Keratinocyte (primary cell): ENCODE measurements around the gene NUDT14. TPM values are rescaled to one million over a fixed set of nuclear protein-coding genes. Genes with fewer than 3 reads are reported as not detected.

Experiments
- DNase-seq: peaks from one replicate; pipeline ENCODE4 v3.0.0-alpha.2; 2011; ENCODE audit warnings: low read depth, missing footprints, low spot score
- FAIRE-seq: peaks from 2 replicates; lab custom pipeline; 2011; peaks lifted over from hg19 to GRCh38; lab: Jason Lieb, UNC
- H2AFZ ChIP-seq: 2 replicates; pipeline ENCODE4 v1.6.0; 2012; ENCODE audit warnings: low read length, control low read depth, inconsistent platforms; ENCODE audit not compliant: control insufficient read depth
- H3K27ac ChIP-seq: 2 replicates; pipeline ENCODE4 v1.5.1; 2011; ENCODE audit warnings: low read length; ENCODE audit not compliant: control insufficient read depth, insufficient read depth
- H3K27me3 ChIP-seq: 3 replicates; pipeline ENCODE4 v1.6.0; 2011; ENCODE audit warnings: low read length; ENCODE audit not compliant: control insufficient read depth, insufficient read depth; ENCODE audit errors: extremely low read depth
- H3K36me3 ChIP-seq, 2 experiments: 2 replicates in 1 of 2; 3 replicates in 1 of 2; pipeline ENCODE4 v1.5.1; 2011; ENCODE audit warnings: low read length in 2 of 2, mild to moderate bottlenecking in 1 of 2; ENCODE audit not compliant: control insufficient read depth in 2 of 2, insufficient read depth in 2 of 2; ENCODE audit errors: extremely low read depth in 1 of 2
- H3K4me1 ChIP-seq: 3 replicates; pipeline ENCODE4 v1.5.1; 2011; ENCODE audit warnings: low read length; ENCODE audit not compliant: control insufficient read depth, insufficient read depth; ENCODE audit errors: extremely low read depth
- H3K4me2 ChIP-seq: 3 replicates; pipeline ENCODE4 v1.6.0; 2011; ENCODE audit warnings: low read depth, low read length; ENCODE audit not compliant: control insufficient read depth, insufficient read depth; ENCODE audit errors: extremely low read depth
- H3K4me3 ChIP-seq, 3 experiments: fragments of 200-600 bp in 1 of 3; sonication (generic) in 1 of 3; 2 replicates in 2 of 3; 3 replicates in 1 of 3; pipeline ENCODE4 v1.5.1; 2011 to 2016; ENCODE audit warnings: low read length in 3 of 3, mild to moderate bottlenecking in 3 of 3, control low read depth in 2 of 3, inconsistent platforms in 1 of 3, low read depth in 1 of 3, mixed read lengths in 1 of 3, mixed run types in 1 of 3, moderate library complexity in 1 of 3; ENCODE audit not compliant: control insufficient read depth in 2 of 3, insufficient read depth in 2 of 3; ENCODE audit errors: extremely low read depth in 1 of 3
- H3K79me2 ChIP-seq: 2 replicates; pipeline ENCODE4 v1.6.0; 2012; ENCODE audit warnings: low read length; ENCODE audit not compliant: control insufficient read depth, insufficient read depth
- H3K9ac ChIP-seq: 3 replicates; pipeline ENCODE4 v1.6.0; 2011; ENCODE audit warnings: low read length; ENCODE audit not compliant: control insufficient read depth, insufficient read depth; ENCODE audit errors: extremely low read depth
- H3K9me1 ChIP-seq: 3 replicates; pipeline ENCODE4 v1.6.0; 2011; ENCODE audit warnings: low read length; ENCODE audit not compliant: control insufficient read depth, insufficient read depth; ENCODE audit errors: extremely low read depth
- H3K9me3 ChIP-seq: 2 replicates; pipeline ENCODE4 v1.5.1; 2012; ENCODE audit warnings: low read depth, low read length; ENCODE audit not compliant: control insufficient read depth
- H4K20me1 ChIP-seq: 3 replicates; pipeline ENCODE4 v1.6.0; 2011; ENCODE audit warnings: low read length; ENCODE audit not compliant: control insufficient read depth, insufficient read depth; ENCODE audit errors: extremely low read depth
- EZH2 ChIP-seq: IDR thresholded peaks from one replicate; pipeline ENCODE4 v1.6.1; 2012; ENCODE audit warnings: inconsistent platforms, mild to moderate bottlenecking, low read length, moderate library complexity
- dilution Hi-C: fragments of 300-500 bp; cut with MboI; formaldehyde crosslinking; loops from one replicate; pipeline ENCODE4 v1.7.0; 2020; ENCODE audit warnings: low sequenced_read_pairs; ENCODE audit not compliant: extremely low pct_ligation_motif_present
- polyA plus RNA-seq, 5 experiments: library from polyadenylated mRNA; depleted of rRNA in 3 of 5; stranded (reverse) in 3 of 5; stranded (forward) in 1 of 5; unstranded in 1 of 5; fragments of >200 nt; gene quantifications; 1 replicate in 1 of 5; 2 replicates in 3 of 5; 3 replicates in 1 of 5; pipeline versions ENCODE4 v1.2.1 to v1.2.3, GENCODE V29; 2011 to 2012; ENCODE audit warnings: missing spikeins in 2 of 5, low read depth in 1 of 5, low replicate concordance in 1 of 5
- TF ChIP-seq, protein P1 (sequence below), 3 experiments: IDR thresholded peaks in 1 of 3; conservative IDR thresholded peaks in 1 of 3; optimal IDR thresholded peaks in 1 of 3; 2 replicates in 2 of 3; 3 replicates in 1 of 3; pipeline versions ENCODE3 to v1.5.1; 2011; ENCODE audit warnings: low read length in 3 of 3, mild to moderate bottlenecking in 3 of 3, moderate library complexity in 2 of 3, control low read depth in 1 of 3, inconsistent platforms in 1 of 3; ENCODE audit not compliant: insufficient read depth in 2 of 3; ENCODE audit errors: extremely low read depth in 1 of 3

NUDT14 gene
- polyA plus RNA-seq, 1 donor (not counting 4 experiments of a cell fraction or from before 2014, with no cell fraction given): 15.6 TPM

DNA sequence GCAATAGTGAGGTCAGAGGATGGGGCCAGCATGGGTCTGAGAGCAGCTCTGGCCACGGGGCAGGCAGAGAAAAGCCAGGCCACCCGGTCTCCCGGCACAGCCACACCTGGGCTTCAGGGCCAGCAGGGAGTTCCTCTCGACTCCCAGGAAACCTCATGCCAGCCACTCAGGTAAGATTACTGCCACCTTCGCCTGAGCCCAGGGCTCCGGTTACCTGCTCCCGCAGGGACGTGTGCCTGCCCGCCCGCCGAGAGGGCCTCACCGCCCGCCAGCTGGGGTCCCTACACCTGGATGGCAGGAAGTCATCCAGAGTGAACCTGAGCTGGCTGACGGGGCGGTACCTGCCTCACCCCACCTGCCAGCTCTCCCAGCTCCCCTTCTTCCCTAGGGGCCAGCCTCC, 19.8 kb downstream of the NUDT14 start:
- FAIRE-seq (no peak), DNase-seq (no peak)
- Histone ChIP-seq H3K4me2 (peak overlapping the region; percentile 37), H3K9me3 (no peaks in the 10 kb centered on the region), H2AFZ (no peak overlapping the region), H3K79me2 (peaks cover 92% of the 10 kb centered on the region), H3K27me3 (no peaks in the 10 kb centered on the region), H4K20me1 (peaks cover 48% of the 10 kb centered on the region), H3K9ac (no peak overlapping the region), H3K4me3 (peak overlapping the region in 1 of 3 experiments; percentile 26), H3K4me1 (peaks cover 31% of the 10 kb centered on the region), H3K27ac (no peak overlapping the region), H3K9me1 (peaks cover 6% of the 10 kb centered on the region), H3K36me3 (peaks cover 5 to 6% of the 10 kb centered on the region in 2 experiments)
- dilution Hi-C loops: no loop called here
- no peak for TF ChIP-seq EZH2
- TF ChIP-seq, protein P1, sequence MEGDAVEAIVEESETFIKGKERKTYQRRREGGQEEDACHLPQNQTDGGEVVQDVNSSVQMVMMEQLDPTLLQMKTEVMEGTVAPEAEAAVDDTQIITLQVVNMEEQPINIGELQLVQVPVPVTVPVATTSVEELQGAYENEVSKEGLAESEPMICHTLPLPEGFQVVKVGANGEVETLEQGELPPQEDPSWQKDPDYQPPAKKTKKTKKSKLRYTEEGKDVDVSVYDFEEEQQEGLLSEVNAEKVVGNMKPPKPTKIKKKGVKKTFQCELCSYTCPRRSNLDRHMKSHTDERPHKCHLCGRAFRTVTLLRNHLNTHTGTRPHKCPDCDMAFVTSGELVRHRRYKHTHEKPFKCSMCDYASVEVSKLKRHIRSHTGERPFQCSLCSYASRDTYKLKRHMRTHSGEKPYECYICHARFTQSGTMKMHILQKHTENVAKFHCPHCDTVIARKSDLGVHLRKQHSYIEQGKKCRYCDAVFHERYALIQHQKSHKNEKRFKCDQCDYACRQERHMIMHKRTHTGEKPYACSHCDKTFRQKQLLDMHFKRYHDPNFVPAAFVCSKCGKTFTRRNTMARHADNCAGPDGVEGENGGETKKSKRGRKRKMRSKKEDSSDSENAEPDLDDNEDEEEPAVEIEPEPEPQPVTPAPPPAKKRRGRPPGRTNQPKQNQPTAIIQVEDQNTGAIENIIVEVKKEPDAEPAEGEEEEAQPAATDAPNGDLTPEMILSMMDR (optimal IDR thresholded peaks at IDR 0.05 in 1 of 3, IDR thresholded peaks at IDR 0.05 in 1 of 3, conservative IDR thresholded peaks at IDR 0.05 in 1 of 3; ENCODE audit: extremely low read depth in 1 of 3, insufficient read depth in 2 of 3, low read length in 3 of 3): no peak

DNA sequence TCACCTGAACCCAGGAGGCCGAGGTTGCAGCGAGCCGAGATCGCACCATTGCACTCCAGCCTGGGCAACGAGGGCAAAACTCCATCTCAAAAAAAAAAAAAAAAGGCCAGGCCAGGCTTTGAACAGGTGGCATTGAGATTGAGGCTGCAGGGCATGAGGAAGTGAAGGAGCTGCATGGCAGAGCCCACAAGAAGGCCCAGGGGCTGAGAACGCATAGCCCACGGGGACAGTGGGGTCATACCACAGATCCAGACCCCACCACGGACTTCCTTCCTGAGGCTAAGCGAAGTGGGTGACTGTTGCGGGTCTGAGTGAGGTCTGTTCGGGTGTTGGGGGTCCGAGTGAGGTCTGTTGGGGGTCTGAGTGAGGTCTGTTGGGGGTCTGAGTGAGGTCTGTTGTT, 20.3 kb downstream of the NUDT14 start:
- dilution Hi-C loops: no loop called here
- DNase-seq (no peak), FAIRE-seq (no peak)
- H3K9me1 ChIP-seq: peaks cover 6% of the 10 kb centered on the region
- H3K4me1 ChIP-seq: peaks cover 26% of the 10 kb centered on the region
- no peaks in the 10 kb centered on the region for H3K9me3 ChIP-seq
- no peak overlapping the region for H3K4me2 ChIP-seq
- peaks cover 89% of the 10 kb centered on the region for H3K79me2 ChIP-seq
- H3K27me3 ChIP-seq: no peaks in the 10 kb centered on the region
- no peak overlapping the region for H3K9ac ChIP-seq
- no peak overlapping the region for H3K27ac ChIP-seq
- peaks cover 50% of the 10 kb centered on the region for H4K20me1 ChIP-seq
- TF ChIP-seq EZH2: no peak
- TF ChIP-seq, protein P1 (optimal IDR thresholded peaks at IDR 0.05 in 1 of 3, IDR thresholded peaks at IDR 0.05 in 1 of 3, conservative IDR thresholded peaks at IDR 0.05 in 1 of 3; ENCODE audit: extremely low read depth in 1 of 3, insufficient read depth in 2 of 3, low read length in 3 of 3): no peak
- H2AFZ ChIP-seq: no peak overlapping the region
- H3K4me3 ChIP-seq: no peak overlapping the region
- peaks cover 5 to 7% of the 10 kb centered on the region in 2 experiments for H3K36me3 ChIP-seq
